HG02642 (cell line): Measurements from ENCODE around the gene SAP30.
A peak's percentile ranks its signal among the peaks of the same experiment; 100 is the strongest.

Experiments
- ATAC-seq: cut with Tn5 transposase; IDR thresholded peaks from one replicate; pipeline ENCODE4 v1.9.1; 2021; ENCODE audit warnings: mild to moderate bottlenecking; ENCODE audit not compliant: unreplicated experiment, poor library complexity

Gene SAP30

GRCh38 chr4:173370477-173371291 lies at the start of gene SAP30:
Gene SAP30 (plus strand): TSS chr4:173370954. CDS start chr4:173371183, 229 bp downstream.
- ATAC-seq, result peak; percentile 69

- ATAC-seq, result no peak
These were observed 45.6 kb upstream of the SAP30 start for GRCh38 chr4:173325007-173325736.

- no peak for ATAC-seq
These were observed 42.4 kb upstream of the SAP30 start for GRCh38 chr4:173328236-173328901.

- ATAC-seq, result no peak
These were observed 40.2 kb upstream of the SAP30 start for GRCh38 chr4:173330590-173330989.

GRCh38 chr4:173332021-173332487 lies 38.7 kb upstream of the SAP30 start:
- no peak for ATAC-seq

GRCh38 chr4:173332963-173333657 lies 37.6 kb upstream of the SAP30 start:
- no peak for ATAC-seq

GRCh38 chr4:173333658-173334084 lies 37.1 kb upstream of the SAP30 start:
- peak; percentile 7 for ATAC-seq

GRCh38 chr4:173334085-173334890 lies 36.5 kb upstream of the SAP30 start, which contains the start of gene HMGB2:
Gene HMGB2 (minus strand): TSS chr4:173334358. CDS start chr4:173333649, 709 bp downstream.
- peak; percentile 93 for ATAC-seq

GRCh38 chr4:173334891-173335752 lies 35.6 kb upstream of the SAP30 start:
- ATAC-seq, result peak; percentile 39

- no peak for ATAC-seq
These were observed 33.3 kb upstream of the SAP30 start for GRCh38 chr4:173337463-173337862.

GRCh38 chr4:173343832-173344397 lies 26.8 kb upstream of the SAP30 start:
- ATAC-seq, result no peak

GRCh38 chr4:173345648-173346047 lies 25.1 kb upstream of the SAP30 start:
- ATAC-seq, result no peak

- no peak for ATAC-seq
These were observed 24.7 kb upstream of the SAP30 start for GRCh38 chr4:173346074-173346473.

- ATAC-seq, result no peak
These were observed 23.3 kb upstream of the SAP30 start for GRCh38 chr4:173347467-173347866.

GRCh38 chr4:173357939-173358338 lies 12.8 kb upstream of the SAP30 start:
- no peak for ATAC-seq

GRCh38 chr4:173360587-173361221 lies 10.1 kb upstream of the SAP30 start:
- no peak for ATAC-seq

GRCh38 chr4:173362666-173363065 lies 8.1 kb upstream of the SAP30 start:
- ATAC-seq, result no peak
